Stimulated activated CD8-positive, alpha-beta memory T cell treated with anti-CD3 and anti-CD28 coated beads, Interleukin-12 subunit alpha, Interleukin-12 subunit beta, amount 100 ng/mL, for 1 hour (primary cell): ENCODE measurements around the gene MUS81.
"Not testable (repeated sequence)": the region's sequence is repeated elsewhere in the genome, so short reads cannot be mapped to it uniquely, and the experiment has no call there.

Source experiments
- DNase-seq: peaks from one replicate; pipeline ENCODE4 v3.0.0-alpha.2; 2020; ENCODE audit warnings: low read depth

Gene MUS81

GRCh38 chr11:65860278-65861164 lies at the start of gene MUS81:
Gene MUS81 (plus strand): TSS chr11:65860433. CDS start chr11:65860754, 321 bp downstream.
- peak; percentile 96 for DNase-seq

- DNase-seq: no peak
Observed at GRCh38 chr11:65811764-65812475, 48.3 kb upstream of the MUS81 start.

GRCh38 chr11:65814131-65814985 lies 45.9 kb upstream of the MUS81 start:
- DNase-seq: no peak

- DNase-seq: no peak
Observed at GRCh38 chr11:65814986-65815565, 45.2 kb upstream of the MUS81 start.

GRCh38 chr11:65816696-65817095 lies 43.5 kb upstream of the MUS81 start:
- DNase-seq: no peak

GRCh38 chr11:65817312-65817834 lies 42.9 kb upstream of the MUS81 start:
- DNase-seq: no peak

- DNase-seq: peak; percentile 92
Observed at GRCh38 chr11:65817835-65818680, 42.2 kb upstream of the MUS81 start.

- no peak for DNase-seq
Observed at GRCh38 chr11:65821107-65821506, 39.1 kb upstream of the MUS81 start.

- DNase-seq: no peak
Observed at GRCh38 chr11:65822776-65823528, 37.3 kb upstream of the MUS81 start.

GRCh38 chr11:65826984-65827735 lies 33.1 kb upstream of the MUS81 start:
- no peak for DNase-seq

- no peak for DNase-seq
Observed at GRCh38 chr11:65829459-65829858, 30.8 kb upstream of the MUS81 start.

- DNase-seq: not testable (repeated sequence)
Observed at GRCh38 chr11:65832231-65832630, 28.0 kb upstream of the MUS81 start.

- peak; percentile 93 for DNase-seq
Observed at GRCh38 chr11:65833297-65834030, 26.8 kb upstream of the MUS81 start, which contains the start of gene SNX32. Gene SNX32 (plus strand): TSS chr11:65833963. CDS start chr11:65834066, 103 bp downstream.

- DNase-seq: no peak
Observed at GRCh38 chr11:65834202-65834601, 26.0 kb upstream of the MUS81 start.

GRCh38 chr11:65842144-65842543 lies 18.1 kb upstream of the MUS81 start:
- DNase-seq: no peak

GRCh38 chr11:65843811-65844210 lies 16.4 kb upstream of the MUS81 start:
- no peak for DNase-seq

GRCh38 chr11:65844231-65844872 lies 15.9 kb upstream of the MUS81 start:
- no peak for DNase-seq

GRCh38 chr11:65847746-65848145 lies 12.5 kb upstream of the MUS81 start:
- no peak for DNase-seq
